CD4-positive, alpha-beta T cell treated with Interleukin-2 at 100 ng/mL for 4 hours (primary cell): ENCODE data around the gene RASGRF1.

ENCODE experiments used
- DNase-seq: peaks from one replicate; pipeline ENCODE4 v3.0.0-alpha.2; 2020; ENCODE audit warnings: low spot score

Gene RASGRF1

GRCh38 chr15:79101866-79102581 lies 11.4 kb upstream of the RASGRF1 start:
- no peak for DNase-seq

- DNase-seq, result no peak
Observed at GRCh38 chr15:79099692-79100091, 9.1 kb upstream of the RASGRF1 start.

- DNase-seq, result no peak
Observed at GRCh38 chr15:79094611-79095021, 4.0 kb upstream of the RASGRF1 start.

- no peak for DNase-seq
Observed at GRCh38 chr15:79093352-79093935, 2.9 kb upstream of the RASGRF1 start.

GRCh38 chr15:79092382-79092781 lies 1.8 kb upstream of the RASGRF1 start:
- no peak for DNase-seq

GRCh38 chr15:79091204-79091867 lies 756 bp upstream of the RASGRF1 start:
- DNase-seq, result no peak

GRCh38 chr15:79089890-79090486 lies 592 bp downstream of the RASGRF1 start:
- no peak for DNase-seq

- no peak for DNase-seq
Observed at GRCh38 chr15:79089331-79089889, 1.2 kb downstream of the RASGRF1 start.

- no peak for DNase-seq
Observed at GRCh38 chr15:79088426-79089205, 2.0 kb downstream of the RASGRF1 start.

- DNase-seq, result no peak
Observed at GRCh38 chr15:79086814-79087213, 3.8 kb downstream of the RASGRF1 start.

- DNase-seq, result no peak
Observed at GRCh38 chr15:79084308-79084968, 6.1 kb downstream of the RASGRF1 start.

GRCh38 chr15:79083154-79083553 lies 7.4 kb downstream of the RASGRF1 start:
- DNase-seq, result no peak

- no peak for DNase-seq
Observed at GRCh38 chr15:79082363-79083070, 8.1 kb downstream of the RASGRF1 start.

- DNase-seq, result no peak
Observed at GRCh38 chr15:79078763-79079410, 11.7 kb downstream of the RASGRF1 start.

GRCh38 chr15:79078003-79078402 lies 12.6 kb downstream of the RASGRF1 start:
- DNase-seq, result no peak

- no peak for DNase-seq
Observed at GRCh38 chr15:79076661-79077060, 13.9 kb downstream of the RASGRF1 start.

- DNase-seq, result no peak
Observed at GRCh38 chr15:79075256-79075655, 15.3 kb downstream of the RASGRF1 start.

- no peak for DNase-seq
Observed at GRCh38 chr15:79073336-79073735, 17.2 kb downstream of the RASGRF1 start.

- DNase-seq, result no peak
Observed at GRCh38 chr15:79071901-79072300, 18.7 kb downstream of the RASGRF1 start.

GRCh38 chr15:79068790-79069189 lies 21.8 kb downstream of the RASGRF1 start:
- DNase-seq, result no peak
